Hepatocyte (in vitro differentiated cells): ENCODE data around the gene GALNT18. TPM values are rescaled to one million over a fixed set of nuclear protein-coding genes. Genes with fewer than 3 reads are reported as not detected.
A peak's percentile ranks its signal among the peaks of the same experiment; 100 is the strongest.

Experiments
- DNase-seq: peaks from one replicate; pipeline ENCODE4 v3.0.0-alpha.2; 2016; ENCODE audit warnings: low spot score
- H2AFZ ChIP-seq: fragments of 200-600 bp; sonication (generic); 2 replicates; pipeline ENCODE4 v1.6.0; 2016; ENCODE audit warnings: antibody characterized with exemption, mild to moderate bottlenecking
- H3K27ac ChIP-seq: fragments of 200-600 bp; sonication (generic); 2 replicates; pipeline ENCODE4 v1.5.1; 2016; ENCODE audit warnings: mild to moderate bottlenecking
- H3K27me3 ChIP-seq: fragments of 200-600 bp; sonication (generic); 2 replicates; pipeline ENCODE4 v1.6.1; 2016
- H3K36me3 ChIP-seq: fragments of 200-600 bp; sonication (generic); replicated peaks from 2 replicates; pipeline ENCODE4 v1.5.1; 2016; ENCODE audit warnings: low read depth; ENCODE audit not compliant: insufficient read depth
- H3K4me1 ChIP-seq: fragments of 200-600 bp; sonication (generic); 2 replicates; pipeline ENCODE4 v1.5.1; 2016; ENCODE audit warnings: mild to moderate bottlenecking, moderate library complexity; ENCODE audit not compliant: insufficient read depth
- H3K4me2 ChIP-seq: fragments of 200-600 bp; sonication (generic); 2 replicates; pipeline ENCODE4 v1.6.0; 2016
- H3K4me3 ChIP-seq: fragments of 200-600 bp; sonication (generic); 2 replicates; pipeline ENCODE4 v1.5.1; 2016; ENCODE audit warnings: mild to moderate bottlenecking
- H3K79me2 ChIP-seq: fragments of 200-600 bp; sonication (generic); 2 replicates; pipeline ENCODE4 v1.6.0; 2017; ENCODE audit warnings: mild to moderate bottlenecking
- H3K9me2 ChIP-seq: fragments of 200-600 bp; sonication (generic); replicated peaks from 2 replicates; pipeline ENCODE4 v1.6.0; 2017; ENCODE audit warnings: mild to moderate bottlenecking; ENCODE audit not compliant: insufficient read depth
- H3K9me3 ChIP-seq: fragments of 200-600 bp; sonication (generic); 2 replicates; pipeline ENCODE4 v1.5.1; 2016; ENCODE audit warnings: low read depth, mild to moderate bottlenecking
- H4K20me1 ChIP-seq: fragments of 200-600 bp; sonication (generic); 2 replicates; pipeline ENCODE4 v1.6.0; 2016; ENCODE audit warnings: mild to moderate bottlenecking; ENCODE audit not compliant: insufficient read depth, poor library complexity, severe bottlenecking
- CTCF ChIP-seq: fragments of 200-600 bp; sonication (generic); IDR thresholded peaks from 2 replicates; pipeline ENCODE4 v1.5.1; 2016; ENCODE audit warnings: antibody characterized with exemption, mild to moderate bottlenecking; ENCODE audit not compliant: poor library complexity
- EZH2 ChIP-seq: fragments of 200-600 bp; sonication (generic); IDR thresholded peaks from 2 replicates; pipeline ENCODE4 v1.6.1; 2016; ENCODE audit warnings: antibody characterized with exemption, mild to moderate bottlenecking, borderline replicate concordance
- EZH2phosphoT487 ChIP-seq: fragments of 200-600 bp; sonication (generic); IDR thresholded peaks from one replicate; pipeline ENCODE4 v1.6.1; 2018; ENCODE audit warnings: antibody characterized with exemption, mild to moderate bottlenecking, low read depth, moderate library complexity; ENCODE audit not compliant: unreplicated experiment, severe bottlenecking
- WGBS: methylation state at CpG from one replicate; pipeline ENCODE4 v1.1.6; 2016; ENCODE audit warnings: low lambda C conversion rate; ENCODE audit errors: missing lambda C conversion rate; 5-methylcytosine and 5-hydroxymethylcytosine counted together
- polyA plus RNA-seq: library from polyadenylated mRNA; unstranded; fragments of >200 nt; fragmentation: Nextera tagmentation; extraction: Ambion mirVana; gene quantifications from 2 replicates; pipeline ENCODE4 v1.2.1, GENCODE V29; 2016
- total RNA-seq: library from RNA; depleted of rRNA; stranded (reverse); fragments of >200 nt; gene quantifications from 2 replicates; pipeline ENCODE4 v1.2.3, GENCODE V29; 2014

GALNT18 gene
- total and polyA plus RNA-seq, 2 experiments from 2014 or later: 11.6 to 22.4 TPM

GRCh38 chr11:11571893-11572292 is 49.9 kb downstream of the GALNT18 start:
- no peaks in the 10 kb centered on the region for H3K9me3 ChIP-seq
- no peaks in the 10 kb centered on the region for H3K79me2 ChIP-seq
- WGBS: 95% methylated on average over 7 of the region's 7 CpGs
- H2AFZ ChIP-seq: no peak overlapping the region
- no peak overlapping the region for H3K4me3 ChIP-seq
- H3K4me1 ChIP-seq: no peaks in the 10 kb centered on the region
- H3K36me3 ChIP-seq: no peaks in the 10 kb centered on the region
- TF ChIP-seq EZH2 (no peak), CTCF (no peak), EZH2phosphoT487 (no peak)
- H3K27me3 ChIP-seq: no peaks in the 10 kb centered on the region
- no peak for DNase-seq
- no peaks in the 10 kb centered on the region for H3K9me2 ChIP-seq
- H4K20me1 ChIP-seq: no peaks in the 10 kb centered on the region
- H3K27ac ChIP-seq: no peak overlapping the region
- H3K4me2 ChIP-seq: no peak overlapping the region

- Histone ChIP-seq H3K9me3 (no peaks in the 10 kb centered on the region), H3K9me2 (no peaks in the 10 kb centered on the region), H3K4me3 (no peak overlapping the region), H3K36me3 (no peaks in the 10 kb centered on the region), H3K4me2 (no peak overlapping the region), H3K27ac (no peak overlapping the region), H3K4me1 (no peaks in the 10 kb centered on the region), H3K27me3 (no peaks in the 10 kb centered on the region), H3K79me2 (no peaks in the 10 kb centered on the region), H2AFZ (no peak overlapping the region), H4K20me1 (no peaks in the 10 kb centered on the region)
- DNase-seq: no peak
- TF ChIP-seq EZH2phosphoT487 (no peak), EZH2 (no peak), CTCF (no peak)
Observed at GRCh38 chr11:11570823-11571222, 51.0 kb downstream of the GALNT18 start.

- TF ChIP-seq CTCF (no peak), EZH2phosphoT487 (no peak), EZH2 (no peak)
- WGBS: 78% methylated on average over 14 of the region's 14 CpGs
- Histone ChIP-seq H3K9me3 (no peaks in the 10 kb centered on the region), H3K4me1 (no peaks in the 10 kb centered on the region), H4K20me1 (no peaks in the 10 kb centered on the region), H3K4me2 (no peak overlapping the region), H3K27me3 (no peaks in the 10 kb centered on the region), H3K36me3 (no peaks in the 10 kb centered on the region), H3K27ac (no peak overlapping the region), H3K9me2 (no peaks in the 10 kb centered on the region), H2AFZ (no peak overlapping the region), H3K4me3 (no peak overlapping the region), H3K79me2 (no peaks in the 10 kb centered on the region)
- peak; percentile 39 for DNase-seq
Observed at GRCh38 chr11:11569936-11570491, 51.8 kb downstream of the GALNT18 start.

GRCh38 chr11:11568651-11569229 is 53.1 kb downstream of the GALNT18 start:
- Histone ChIP-seq H3K4me2 (no peak overlapping the region), H3K27ac (no peak overlapping the region), H3K79me2 (no peaks in the 10 kb centered on the region), H3K4me1 (no peaks in the 10 kb centered on the region), H3K36me3 (no peaks in the 10 kb centered on the region), H3K27me3 (no peaks in the 10 kb centered on the region), H4K20me1 (no peaks in the 10 kb centered on the region), H2AFZ (no peak overlapping the region), H3K4me3 (no peak overlapping the region), H3K9me3 (no peaks in the 10 kb centered on the region), H3K9me2 (no peaks in the 10 kb centered on the region)
- TF ChIP-seq CTCF (no peak), EZH2phosphoT487 (no peak), EZH2 (no peak)
- 92% methylated on average over 3 of the region's 3 CpGs for WGBS
- DNase-seq: no peak
